ES-I3 (cell line): ENCODE data around the gene BCAP31.
"Not testable (repeated sequence)": the region's sequence is repeated elsewhere in the genome, so short reads cannot be mapped to it uniquely, and the experiment has no call there.

ENCODE experiments used
- H3K36me3 ChIP-seq: 2 replicates; pipeline ENCODE4 v1.6.1; 2013; ENCODE audit warnings: mild to moderate bottlenecking, low read length, control low read depth, moderate library complexity; ENCODE audit not compliant: insufficient read depth
- H3K4me1 ChIP-seq: 2 replicates; pipeline ENCODE4 v1.6.1; 2013; ENCODE audit warnings: mild to moderate bottlenecking, control low read depth, low read length; ENCODE audit not compliant: insufficient read depth
- H3K9ac ChIP-seq: 2 replicates; pipeline ENCODE4 v1.6.1; 2013; ENCODE audit warnings: low read depth, mild to moderate bottlenecking, low read length, moderate library complexity
- H3K9me3 ChIP-seq: 2 replicates; pipeline ENCODE4 v1.6.1; 2013; ENCODE audit warnings: mild to moderate bottlenecking, low read length, moderate library complexity; ENCODE audit not compliant: control insufficient read depth, insufficient read depth

The BCAP31 gene

GRCh38 chrX:153722704-153723350 lies 1.4 kb downstream of the BCAP31 start:
- H3K4me1 ChIP-seq: peaks cover 19% of the 10 kb centered on the region; the same call in 1 of the 2 replicates
- peaks cover 22% of the 10 kb centered on the region for H3K36me3 ChIP-seq
- no peaks in the 10 kb centered on the region for H3K9me3 ChIP-seq
- H3K9ac ChIP-seq: peak overlapping the region; percentile 76

GRCh38 chrX:153719701-153720100 lies 4.5 kb downstream of the BCAP31 start:
- Histone ChIP-seq H3K9me3 (no peaks in the 10 kb centered on the region), H3K36me3 (peaks cover 28% of the 10 kb centered on the region), H3K9ac (no peak overlapping the region), H3K4me1 (no peaks in the 10 kb centered on the region)

- Histone ChIP-seq H3K9me3 (no peaks in the 10 kb centered on the region), H3K4me1 (no peaks in the 10 kb centered on the region), H3K9ac (no peak overlapping the region), H3K36me3 (peaks cover 28% of the 10 kb centered on the region)
Measured at GRCh38 chrX:153719238-153719637, 4.9 kb downstream of the BCAP31 start.

- Histone ChIP-seq H3K36me3 (peaks cover 28% of the 10 kb centered on the region), H3K4me1 (no peaks in the 10 kb centered on the region), H3K9me3 (no peaks in the 10 kb centered on the region), H3K9ac (no peak overlapping the region)
Measured at GRCh38 chrX:153717445-153717844, 6.7 kb downstream of the BCAP31 start.

- no peaks in the 10 kb centered on the region for H3K4me1 ChIP-seq
- no peaks in the 10 kb centered on the region for H3K9me3 ChIP-seq
- H3K36me3 ChIP-seq: peaks cover 8% of the 10 kb centered on the region
- no peak overlapping the region for H3K9ac ChIP-seq
Measured at GRCh38 chrX:153714256-153714655, 9.9 kb downstream of the BCAP31 start.

- peaks cover 9% of the 10 kb centered on the region; the same call in 1 of the 2 replicates for H3K4me1 ChIP-seq
- no peaks in the 10 kb centered on the region for H3K9me3 ChIP-seq
- H3K36me3 ChIP-seq: no peaks in the 10 kb centered on the region; the same call in none of the 2 replicates
- no peak overlapping the region for H3K9ac ChIP-seq
Measured at GRCh38 chrX:153709726-153710674, 14.2 kb downstream of the BCAP31 start.

- Histone ChIP-seq H3K9ac (no peak overlapping the region), H3K4me1 (peaks cover 9% of the 10 kb centered on the region; the same call in 1 of the 2 replicates), H3K36me3 (peaks cover 3% of the 10 kb centered on the region), H3K9me3 (no peaks in the 10 kb centered on the region)
Measured at GRCh38 chrX:153708415-153708814, 15.8 kb downstream of the BCAP31 start.

GRCh38 chrX:153707406-153707805 lies 16.8 kb downstream of the BCAP31 start:
- H3K4me1 ChIP-seq: peaks cover 9% of the 10 kb centered on the region; the same call in 1 of the 2 replicates
- H3K9me3 ChIP-seq: no peaks in the 10 kb centered on the region
- peaks cover 3% of the 10 kb centered on the region; the same call in 1 of the 2 replicates for H3K36me3 ChIP-seq
- no peak overlapping the region for H3K9ac ChIP-seq

GRCh38 chrX:153706799-153707198 lies 17.4 kb downstream of the BCAP31 start:
- H3K9me3 ChIP-seq: no peaks in the 10 kb centered on the region
- no peak overlapping the region for H3K9ac ChIP-seq
- H3K4me1 ChIP-seq: peaks cover 9% of the 10 kb centered on the region; the same call in 1 of the 2 replicates
- H3K36me3 ChIP-seq: peaks cover 3% of the 10 kb centered on the region; the same call in 1 of the 2 replicates

GRCh38 chrX:153705403-153706060 lies 18.7 kb downstream of the BCAP31 start:
- H3K36me3 ChIP-seq, H3K9ac ChIP-seq, H3K9me3 ChIP-seq, H3K4me1 ChIP-seq: not testable (repeated sequence)

- not testable (repeated sequence) for H3K36me3 ChIP-seq, H3K4me1 ChIP-seq, H3K9ac ChIP-seq, H3K9me3 ChIP-seq
Measured at GRCh38 chrX:153704631-153705402, 19.4 kb downstream of the BCAP31 start.

GRCh38 chrX:153704021-153704526 lies 20.1 kb downstream of the BCAP31 start:
- peaks cover 3% of the 10 kb centered on the region; the same call in 1 of the 2 replicates for H3K36me3 ChIP-seq

GRCh38 chrX:153703036-153703370 lies 21.2 kb downstream of the BCAP31 start:
- Histone ChIP-seq H3K9me3 (no peaks in the 10 kb centered on the region), H3K9ac (no peak overlapping the region), H3K4me1 (peaks cover 2% of the 10 kb centered on the region; the same call in 1 of the 2 replicates), H3K36me3 (peaks cover 3% of the 10 kb centered on the region; the same call in 1 of the 2 replicates)

More at GRCh38 chrX:153704021-153704526, 20.1 kb downstream of the BCAP31 start:
- Histone ChIP-seq H3K4me1 (peaks cover 9% of the 10 kb centered on the region; the same call in 1 of the 2 replicates), H3K9me3 (no peaks in the 10 kb centered on the region), H3K9ac (no peak overlapping the region)
